ENCODE data around the gene MT1F.
"Not testable (repeated sequence)": the region's sequence is repeated elsewhere in the genome, so short reads cannot be mapped to it uniquely, and the experiment has no call there.

Gene MT1F

DNA sequence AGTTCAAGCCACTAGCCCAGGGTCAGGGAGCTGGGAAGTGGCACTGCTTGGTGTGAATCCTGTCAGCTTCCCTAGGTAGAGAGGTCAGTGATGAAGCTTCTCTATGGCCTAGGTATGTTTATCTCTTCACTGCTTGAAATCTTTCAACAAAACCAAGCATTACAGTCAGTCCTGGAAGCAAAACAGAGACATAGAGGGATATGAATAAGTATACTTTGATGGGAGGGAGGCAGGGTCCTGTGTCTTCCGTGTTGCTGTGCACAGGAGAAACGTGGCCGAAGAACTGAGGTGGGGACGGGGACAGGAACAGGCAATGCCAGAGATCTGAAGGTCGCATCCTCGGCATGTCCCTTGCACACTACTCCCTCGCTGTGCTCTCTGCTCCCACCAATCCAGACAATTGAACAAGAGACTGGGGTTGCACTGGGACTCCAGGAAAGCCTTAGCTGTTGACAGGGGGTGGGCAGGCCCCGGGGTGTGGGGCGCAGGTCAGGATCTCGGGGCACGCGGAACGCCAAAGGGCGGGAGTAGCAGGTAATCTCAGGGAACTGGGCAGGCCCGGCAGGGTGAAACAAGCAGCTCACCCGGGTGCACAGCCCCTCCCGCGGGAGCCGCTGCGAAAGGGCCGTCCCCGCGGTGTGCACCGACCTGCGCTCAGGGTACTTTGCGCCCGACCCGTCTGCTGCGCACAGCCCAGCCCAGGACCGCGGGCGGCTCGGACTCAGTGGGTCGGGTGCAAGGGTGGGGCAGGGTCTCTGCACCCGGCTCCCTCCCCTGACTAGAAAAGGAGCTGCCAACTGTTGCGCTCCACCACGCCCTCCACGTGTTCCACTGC is 11.5 kb downstream of the MT1F start, which contains the start of gene MT1H:
MT1H (plus strand) TSS at position 810 of the 835 bp plus-strand sequence. CDS start 71 bp downstream, outside the sequence.
- no peak for DNase-seq (ENCODE audit: low read depth)
- TF ChIP-seq, protein P1, sequence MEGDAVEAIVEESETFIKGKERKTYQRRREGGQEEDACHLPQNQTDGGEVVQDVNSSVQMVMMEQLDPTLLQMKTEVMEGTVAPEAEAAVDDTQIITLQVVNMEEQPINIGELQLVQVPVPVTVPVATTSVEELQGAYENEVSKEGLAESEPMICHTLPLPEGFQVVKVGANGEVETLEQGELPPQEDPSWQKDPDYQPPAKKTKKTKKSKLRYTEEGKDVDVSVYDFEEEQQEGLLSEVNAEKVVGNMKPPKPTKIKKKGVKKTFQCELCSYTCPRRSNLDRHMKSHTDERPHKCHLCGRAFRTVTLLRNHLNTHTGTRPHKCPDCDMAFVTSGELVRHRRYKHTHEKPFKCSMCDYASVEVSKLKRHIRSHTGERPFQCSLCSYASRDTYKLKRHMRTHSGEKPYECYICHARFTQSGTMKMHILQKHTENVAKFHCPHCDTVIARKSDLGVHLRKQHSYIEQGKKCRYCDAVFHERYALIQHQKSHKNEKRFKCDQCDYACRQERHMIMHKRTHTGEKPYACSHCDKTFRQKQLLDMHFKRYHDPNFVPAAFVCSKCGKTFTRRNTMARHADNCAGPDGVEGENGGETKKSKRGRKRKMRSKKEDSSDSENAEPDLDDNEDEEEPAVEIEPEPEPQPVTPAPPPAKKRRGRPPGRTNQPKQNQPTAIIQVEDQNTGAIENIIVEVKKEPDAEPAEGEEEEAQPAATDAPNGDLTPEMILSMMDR (IDR thresholded peaks at IDR 0.05; ENCODE audit: low read length, missing control alignments) = no peak
- H3K4me3 ChIP-seq (replicated peaks; ENCODE audit: low read depth, low read length) = no peak within 1 kb of the TSS

DNA sequence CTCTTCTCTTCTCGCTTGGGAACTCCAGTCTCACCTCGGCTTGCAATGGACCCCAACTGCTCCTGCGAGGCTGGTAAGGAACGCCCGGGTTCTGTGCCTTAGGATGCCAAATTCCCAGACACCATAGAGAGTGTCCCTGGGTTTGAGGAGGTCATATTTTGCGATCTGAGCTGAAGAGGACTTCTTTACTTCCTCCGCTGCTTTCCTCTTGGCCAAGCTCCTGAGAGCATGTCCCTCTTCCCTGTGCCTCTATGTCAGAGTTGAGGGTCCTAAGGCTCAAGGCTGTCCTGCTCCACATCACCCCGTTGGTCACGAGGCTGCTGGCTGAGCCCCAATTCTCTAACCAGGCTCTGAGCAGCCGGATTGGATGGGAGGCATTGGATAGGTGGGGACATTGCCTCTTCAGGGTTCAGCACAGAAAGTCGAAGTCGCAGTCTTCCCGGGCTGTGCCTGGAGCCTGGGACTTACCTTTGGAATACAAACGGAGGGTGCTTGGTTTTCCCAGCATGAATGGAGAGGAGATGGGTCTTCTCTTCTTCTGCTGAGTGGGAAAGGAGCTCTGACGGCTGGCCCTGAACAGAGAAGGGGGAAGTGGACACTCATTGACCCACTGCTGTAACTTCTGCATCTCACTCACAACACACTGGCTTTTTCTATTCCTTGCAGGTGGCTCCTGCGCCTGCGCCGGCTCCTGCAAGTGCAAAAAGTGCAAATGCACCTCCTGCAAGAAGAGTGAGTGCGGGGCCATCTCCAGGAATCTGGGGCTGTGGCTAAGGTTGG is 12.3 kb downstream of the MT1F start:
- TF ChIP-seq, protein P1 (IDR thresholded peaks at IDR 0.05; ENCODE audit: low read length, missing control alignments) = no peak
- DNase-seq (ENCODE audit: low read depth) = no peak
- H3K4me3 ChIP-seq (replicated peaks; ENCODE audit: low read depth, low read length) = no peak overlapping the region

DNA sequence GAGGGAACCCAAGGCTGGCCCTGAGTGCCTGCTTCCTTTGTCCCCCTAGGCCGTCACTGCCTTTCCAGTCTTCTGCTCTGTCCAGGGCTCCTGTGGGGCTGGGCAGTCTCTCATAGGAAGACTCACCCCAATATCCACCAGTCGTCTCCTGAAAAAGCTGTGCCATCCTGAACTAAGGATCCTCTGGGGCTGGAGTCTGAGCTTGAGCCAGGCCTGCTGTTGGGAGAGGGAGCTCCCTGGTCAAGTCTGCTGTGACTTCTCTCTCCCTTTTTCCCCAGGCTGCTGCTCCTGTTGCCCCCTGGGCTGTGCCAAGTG is 12.8 kb downstream of the MT1F start:
- H3K4me3 ChIP-seq (replicated peaks; ENCODE audit: low read depth, low read length) = no peak overlapping the region
- TF ChIP-seq, protein P1 (IDR thresholded peaks at IDR 0.05; ENCODE audit: low read length, missing control alignments) = no peak
- DNase-seq (ENCODE audit: low read depth) = no peak

DNA sequence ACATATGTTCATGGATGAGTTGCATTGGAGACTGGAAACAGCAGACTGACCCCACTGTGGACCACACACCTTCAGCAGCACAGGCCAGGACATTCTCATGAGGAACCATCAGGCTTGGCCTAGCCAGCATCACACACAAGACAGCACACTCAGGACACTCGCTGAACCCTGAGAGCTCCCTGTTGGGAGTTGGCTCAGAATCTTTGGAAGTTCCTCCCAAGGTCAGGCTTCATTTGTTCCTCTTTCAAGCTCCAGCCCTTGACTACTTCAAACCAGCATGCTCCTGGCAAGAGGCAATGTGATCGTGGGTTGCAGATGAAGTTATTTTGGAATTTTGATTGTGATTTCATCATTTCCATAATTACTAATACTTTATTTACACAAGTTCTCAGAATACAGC is 13.9 kb downstream of the MT1F start:
- H3K4me3 ChIP-seq (replicated peaks; ENCODE audit: low read depth, low read length); DNase-seq (ENCODE audit: low read depth): not testable (repeated sequence)

DNA sequence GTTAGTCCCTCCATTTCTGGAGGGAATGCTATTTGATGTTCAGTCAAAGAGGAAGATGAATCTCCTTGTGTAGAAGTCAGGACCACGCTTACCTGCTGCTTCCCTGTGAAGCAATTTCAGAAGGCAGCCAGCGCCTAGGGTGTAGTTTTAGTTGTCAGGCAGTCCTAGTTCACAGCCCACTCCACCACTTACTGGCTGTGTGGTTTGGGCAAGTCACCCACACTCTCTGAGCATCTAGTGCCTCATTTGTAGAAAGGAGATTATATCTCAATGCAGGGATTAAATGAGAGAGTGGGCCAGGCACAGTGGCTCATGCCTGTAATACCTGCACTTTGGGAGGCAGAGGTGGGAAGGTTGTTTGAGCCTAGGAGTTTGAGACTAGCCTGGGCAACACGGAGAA is 14.4 kb downstream of the MT1F start:
- not testable (repeated sequence) for DNase-seq (ENCODE audit: low read depth); H3K4me3 ChIP-seq (replicated peaks; ENCODE audit: low read depth, low read length)

DNA sequence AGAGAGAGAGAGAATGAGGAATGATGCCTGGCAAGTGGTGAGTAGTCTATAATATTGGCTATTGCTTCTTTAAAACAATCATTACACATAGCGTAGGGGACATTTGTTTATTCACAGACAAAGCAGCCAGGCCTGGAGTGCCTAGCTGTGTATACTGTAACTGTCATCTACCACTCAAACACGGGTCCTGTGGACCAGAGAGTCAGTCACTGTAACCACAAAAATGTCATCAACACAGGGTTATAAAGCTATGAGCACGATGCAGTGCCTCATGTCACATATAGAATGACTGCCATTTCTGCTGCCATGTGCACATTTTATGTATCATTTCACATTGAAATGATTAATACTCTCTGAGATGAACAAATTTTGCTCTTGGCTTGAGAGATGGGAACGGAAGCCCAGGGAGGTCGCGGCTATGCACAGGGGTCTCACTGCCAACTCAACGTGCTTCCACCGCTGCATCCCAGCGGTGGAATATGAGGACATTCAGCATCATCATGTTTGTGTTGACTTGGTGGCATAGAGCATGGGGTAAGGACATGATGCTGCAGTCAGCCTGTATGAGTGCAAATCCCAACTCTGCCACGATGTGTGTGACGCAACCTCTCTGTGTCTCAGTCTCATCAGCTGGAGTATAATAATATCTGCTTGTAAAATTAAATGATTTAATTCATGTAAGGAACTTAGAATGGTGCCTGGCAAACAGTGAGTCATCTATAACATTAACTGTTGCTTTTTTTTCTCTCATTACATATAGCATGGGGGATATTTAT is 15.2 kb downstream of the MT1F start:
- no peak overlapping the region for H3K4me3 ChIP-seq (replicated peaks; ENCODE audit: low read depth, low read length)
- TF ChIP-seq, protein P1 (IDR thresholded peaks at IDR 0.05; ENCODE audit: low read length, missing control alignments) = no peak
- DNase-seq (ENCODE audit: low read depth) = no peak

DNA sequence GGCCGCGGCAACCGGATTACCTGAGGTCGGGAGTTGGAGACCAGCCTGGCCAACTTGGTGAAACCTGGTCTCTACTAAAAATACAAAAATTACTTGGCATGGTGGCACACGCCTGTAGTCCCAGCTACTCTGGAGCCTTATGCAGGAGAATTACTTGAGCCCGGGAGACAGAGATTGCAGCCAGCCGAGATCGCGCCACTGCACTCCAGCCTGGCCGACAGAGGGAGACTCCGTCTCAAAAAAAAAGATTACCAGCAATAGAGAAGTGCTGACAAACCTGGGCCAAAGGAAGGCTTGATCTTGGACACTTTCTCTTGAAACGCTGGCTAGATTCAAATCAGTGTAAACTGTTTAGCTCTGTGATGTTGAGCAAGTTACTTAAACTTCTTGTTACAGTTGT is 16.2 kb downstream of the MT1F start:
- peak; percentile 42 for DNase-seq (ENCODE audit: low read depth)
- H3K4me3 ChIP-seq (replicated peaks; ENCODE audit: low read depth, low read length) = no peak overlapping the region
- TF ChIP-seq, protein P1 (IDR thresholded peaks at IDR 0.05; ENCODE audit: low read length, missing control alignments) = peak; percentile 65

DNA sequence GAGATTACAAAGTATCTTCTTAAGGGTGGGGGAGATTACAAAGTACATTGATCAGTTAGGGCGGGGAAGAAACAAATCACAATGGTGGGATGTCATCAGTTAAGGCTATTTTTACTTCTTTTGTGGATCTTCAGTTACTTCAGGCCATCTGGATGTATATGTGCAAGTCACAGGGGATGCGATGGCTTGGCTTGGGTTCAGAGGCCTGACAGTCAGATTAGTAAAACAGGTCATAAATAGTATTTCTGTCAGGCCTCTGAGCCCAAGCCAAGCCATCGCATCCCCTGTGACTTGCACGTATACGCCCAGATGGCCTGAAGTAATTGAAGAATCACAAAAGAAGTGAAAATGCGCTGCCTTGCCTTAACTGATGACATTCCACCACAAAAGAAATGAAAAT is 16.8 kb downstream of the MT1F start:
- DNase-seq (ENCODE audit: low read depth); H3K4me3 ChIP-seq (replicated peaks; ENCODE audit: low read depth, low read length): not testable (repeated sequence)
